B cell (primary cell): ENCODE data around the gene HPDL. TPM values are rescaled to one million over a fixed set of nuclear protein-coding genes. Genes with fewer than 3 reads are reported as not detected.

ENCODE experiments used
- ATAC-seq: fragments of 200-7000 bp; cut with Tn5 transposase; one replicate; pipeline ENCODE4 v1.10.0; 2021; ENCODE audit warnings: low read depth, mild to moderate bottlenecking, moderate number of reproducible peaks, moderate library complexity
- CTCF ChIA-PET: fragments of 350-600 bp; sonication (Branson Sonifier 250); formaldehyde crosslinking; loops from one replicate; lab custom pipeline; 2021; ENCODE audit warnings: antibody characterized with exemption, inconsistent platforms; lab: Charles Lee
- POLR2A ChIA-PET: fragments of 350-600 bp; sonication (Branson Sonifier 250); formaldehyde crosslinking; loops from one replicate; lab custom pipeline; 2021; ENCODE audit warnings: antibody characterized with exemption; lab: Charles Lee
- DNase-seq: peaks from one replicate; pipeline ENCODE4 v3.0.0; 2013
- H2AFZ ChIP-seq: 2 replicates; pipeline ENCODE4 v1.6.1; 2012; ENCODE audit warnings: mild to moderate bottlenecking, low read depth, low read length; ENCODE audit not compliant: insufficient read depth, poor library complexity, severe bottlenecking
- H3K27ac ChIP-seq, 2 donors: 1 replicate in 1 of 2; 2 replicates in 1 of 2; pipeline ENCODE4 v1.5.1; 2012 to 2013; ENCODE audit warnings: low read length in 2 of 2, mild to moderate bottlenecking in 2 of 2, moderate library complexity in 1 of 2
- H3K27me3 ChIP-seq, 4 experiments: fragments of 200-600 bp in 1 of 4; sonication (generic) in 1 of 4; replicated peaks in 1 of 4; 1 replicate in 2 of 4; 2 replicates in 2 of 4; pipeline versions ENCODE4 v1.6.1 to v1.7.0; 2013 to 2016; ENCODE audit warnings: low read length in 3 of 4, mild to moderate bottlenecking in 2 of 4, mixed read lengths in 1 of 4, moderate library complexity in 1 of 4; ENCODE audit not compliant: insufficient read depth in 4 of 4, control insufficient read depth in 3 of 4; ENCODE audit errors: control extremely low read depth in 1 of 4
- H3K36me3 ChIP-seq, 2 experiments: replicated peaks in 1 of 2; 1 replicate in 1 of 2; 2 replicates in 1 of 2; pipeline versions ENCODE4 v1.6.1 to v1.7.1; 2013; ENCODE audit warnings: low read length in 1 of 2; ENCODE audit not compliant: insufficient read depth in 2 of 2, control insufficient read depth in 1 of 2; ENCODE audit errors: control extremely low read depth in 1 of 2, extremely low read depth in 1 of 2
- H3K4me1 ChIP-seq, 2 donors: fragments of 200-600 bp in 1 of 2; sonication (generic) in 1 of 2; 1 replicate in 1 of 2; 2 replicates in 1 of 2; pipeline versions ENCODE4 v1.5.1 to v1.6.1; 2013 to 2017; ENCODE audit warnings: low read length in 2 of 2; ENCODE audit not compliant: control insufficient read depth in 2 of 2, insufficient read depth in 2 of 2
- H3K4me2 ChIP-seq: replicated peaks from 2 replicates; pipeline ENCODE3; 2012; ENCODE audit warnings: mild to moderate bottlenecking, low read depth, low read length; ENCODE audit not compliant: poor library complexity, severe bottlenecking
- H3K4me3 ChIP-seq, 5 experiments: fragments of 200-600 bp in 1 of 5; sonication (generic) in 1 of 5; 1 replicate in 3 of 5; 2 replicates in 2 of 5; pipeline versions ENCODE4 v1.5.1 to v1.7.0; 2011 to 2016; ENCODE audit warnings: low read length in 4 of 5, mild to moderate bottlenecking in 4 of 5, low read depth in 2 of 5, control low read depth in 1 of 5, moderate library complexity in 1 of 5; ENCODE audit not compliant: insufficient read depth in 1 of 5; ENCODE audit errors: control extremely low read depth in 1 of 5, extremely low read depth in 1 of 5
- H3K79me2 ChIP-seq: fragments of 200-600 bp; sonication (generic); one replicate; pipeline ENCODE4 v1.6.0; 2016; ENCODE audit warnings: low read length; ENCODE audit not compliant: control insufficient read depth, insufficient read depth
- H3K9ac ChIP-seq: fragments of 200-600 bp; sonication (generic); 2 replicates; pipeline ENCODE4 v1.6.1; 2017; ENCODE audit warnings: mild to moderate bottlenecking, low read length, moderate library complexity
- H3K9me3 ChIP-seq, 3 donors: one replicate each; pipeline versions ENCODE4 v1.6.1 to v1.7.1; 2013; ENCODE audit warnings: low read length in 2 of 3; ENCODE audit not compliant: control insufficient read depth in 2 of 3, insufficient read depth in 1 of 3; ENCODE audit errors: control extremely low read depth in 1 of 3
- H4K20me1 ChIP-seq: 2 replicates; pipeline ENCODE4 v1.6.0; 2012; ENCODE audit warnings: mild to moderate bottlenecking, low read length; ENCODE audit not compliant: insufficient read depth, control insufficient read depth, poor library complexity, severe bottlenecking
- H3K27ac Mint-ChIP-seq: one replicate; pipeline ENCODE4 v1.8.0; 2021; ENCODE audit warnings: mixed read lengths
- H3K27me3 Mint-ChIP-seq: one replicate; pipeline ENCODE4 v1.8.0; 2021; ENCODE audit warnings: mixed read lengths
- H3K4me1 Mint-ChIP-seq: one replicate; pipeline ENCODE4 v1.8.0; 2021; ENCODE audit warnings: mixed read lengths
- H3K4me3 Mint-ChIP-seq: one replicate; pipeline ENCODE4 v1.8.0; 2021; ENCODE audit warnings: mixed read lengths
- H3K9me3 Mint-ChIP-seq: one replicate; pipeline ENCODE4 v1.8.0; 2022; ENCODE audit warnings: mixed read lengths; ENCODE audit not compliant: insufficient read depth
- EZH2 ChIP-seq: IDR thresholded peaks from 2 replicates; pipeline ENCODE4 v1.6.1; 2012; ENCODE audit warnings: borderline replicate concordance, low read depth, mild to moderate bottlenecking, moderate library complexity, low read length; ENCODE audit not compliant: insufficient read depth, poor library complexity, severe bottlenecking
- WGBS: methylation state at CpG from one replicate; pipeline ENCODE4 v1.1.5; 2013; ENCODE audit warnings: missing lambda C conversion rate; ENCODE audit not compliant: insufficient coverage; 5-methylcytosine and 5-hydroxymethylcytosine counted together
- intact Hi-C: fragments of 100-400 bp; cut with micrococcal nuclease; formaldehyde crosslinking; loops from one replicate; pipeline ENCODE4 v1.10.0; 2022
- polyA plus RNA-seq: library from polyadenylated mRNA; depleted of rRNA; stranded (reverse); fragments of >200 nt; gene quantifications from 2 replicates; pipeline ENCODE4 v1.2.3, GENCODE V29; 2012
- total RNA-seq, 2 donors: library from RNA; stranded (reverse); fragments of 120-200 nt in 1 of 2; gene quantifications; 1 replicate in 1 of 2; 2 replicates in 1 of 2; pipeline versions ENCODE4 v1.2.3 to v1.2.4, GENCODE V29; 2013 to 2022
- TF ChIP-seq, protein P1 (sequence below): fragments of 200-600 bp; IDR thresholded peaks from one replicate; pipeline ENCODE4 v1.8.0; 2022; ENCODE audit warnings: antibody characterized with exemption, mild to moderate bottlenecking

HPDL gene
- total and polyA plus RNA-seq, 2 donors (not counting 1 experiment from before 2014, with no cell fraction given): 0.67 to 0.79 TPM

DNA sequence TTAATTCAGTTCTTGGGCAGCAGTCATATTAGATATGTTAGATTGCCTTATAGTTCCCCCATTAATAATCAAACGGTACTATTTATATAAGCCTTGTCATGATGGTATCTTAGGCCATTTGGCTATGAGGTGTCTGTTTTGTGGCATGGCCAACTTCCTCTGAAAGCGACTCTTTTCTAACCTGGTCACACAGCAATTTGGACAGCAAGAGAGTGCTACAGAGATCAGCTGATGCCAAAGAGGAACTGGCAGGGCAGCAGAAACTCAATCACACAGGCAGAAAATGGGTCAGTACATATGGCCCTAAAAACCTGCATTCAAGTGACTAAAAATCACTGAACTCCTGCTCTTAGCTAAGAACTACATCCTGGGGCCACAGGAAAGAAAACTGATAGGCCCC lies 27.0 kb downstream of the HPDL start:
- no peak overlapping the region for H3K4me3 Mint-ChIP-seq
- no peak for ATAC-seq
- no peaks in the 10 kb centered on the region for H3K27me3 Mint-ChIP-seq
- H3K79me2 ChIP-seq: peaks cover 9% of the 10 kb centered on the region
- DNase-seq: no peak
- H3K4me1 Mint-ChIP-seq: peaks cover 2% of the 10 kb centered on the region
- no peak overlapping the region for H3K27ac ChIP-seq
- intact Hi-C loops: no loop called here
- no peak overlapping the region for H3K4me2 ChIP-seq
- no peak overlapping the region for H3K4me3 ChIP-seq
- H3K36me3 ChIP-seq: peaks cover 0 to 9% of the 10 kb centered on the region in 2 experiments
- TF ChIP-seq, protein P1, sequence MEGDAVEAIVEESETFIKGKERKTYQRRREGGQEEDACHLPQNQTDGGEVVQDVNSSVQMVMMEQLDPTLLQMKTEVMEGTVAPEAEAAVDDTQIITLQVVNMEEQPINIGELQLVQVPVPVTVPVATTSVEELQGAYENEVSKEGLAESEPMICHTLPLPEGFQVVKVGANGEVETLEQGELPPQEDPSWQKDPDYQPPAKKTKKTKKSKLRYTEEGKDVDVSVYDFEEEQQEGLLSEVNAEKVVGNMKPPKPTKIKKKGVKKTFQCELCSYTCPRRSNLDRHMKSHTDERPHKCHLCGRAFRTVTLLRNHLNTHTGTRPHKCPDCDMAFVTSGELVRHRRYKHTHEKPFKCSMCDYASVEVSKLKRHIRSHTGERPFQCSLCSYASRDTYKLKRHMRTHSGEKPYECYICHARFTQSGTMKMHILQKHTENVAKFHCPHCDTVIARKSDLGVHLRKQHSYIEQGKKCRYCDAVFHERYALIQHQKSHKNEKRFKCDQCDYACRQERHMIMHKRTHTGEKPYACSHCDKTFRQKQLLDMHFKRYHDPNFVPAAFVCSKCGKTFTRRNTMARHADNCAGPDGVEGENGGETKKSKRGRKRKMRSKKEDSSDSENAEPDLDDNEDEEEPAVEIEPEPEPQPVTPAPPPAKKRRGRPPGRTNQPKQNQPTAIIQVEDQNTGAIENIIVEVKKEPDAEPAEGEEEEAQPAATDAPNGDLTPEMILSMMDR: no peak
- no peak for TF ChIP-seq EZH2
- 75% methylated on average over 1 of the region's 2 CpGs for WGBS
- H4K20me1 ChIP-seq: no peaks in the 10 kb centered on the region
- no peaks in the 10 kb centered on the region for H3K4me1 ChIP-seq
- no peaks in the 10 kb centered on the region for H3K27me3 ChIP-seq
- H3K9me3 Mint-ChIP-seq: no peaks in the 10 kb centered on the region
- no peak overlapping the region for H3K27ac Mint-ChIP-seq
- POLR2A ChIA-PET: no interaction called here
- H3K9me3 ChIP-seq: no peaks in the 10 kb centered on the region
- CTCF ChIA-PET: interaction anchor here (0.6 to 12.2 kb wide), 2 partner anchors 39 to 138 kb away, joined by 3 to 478 read pairs; partner anchors contain the start of gene TESK2
- no peak overlapping the region for H3K9ac ChIP-seq
- H2AFZ ChIP-seq: no peak overlapping the region

DNA sequence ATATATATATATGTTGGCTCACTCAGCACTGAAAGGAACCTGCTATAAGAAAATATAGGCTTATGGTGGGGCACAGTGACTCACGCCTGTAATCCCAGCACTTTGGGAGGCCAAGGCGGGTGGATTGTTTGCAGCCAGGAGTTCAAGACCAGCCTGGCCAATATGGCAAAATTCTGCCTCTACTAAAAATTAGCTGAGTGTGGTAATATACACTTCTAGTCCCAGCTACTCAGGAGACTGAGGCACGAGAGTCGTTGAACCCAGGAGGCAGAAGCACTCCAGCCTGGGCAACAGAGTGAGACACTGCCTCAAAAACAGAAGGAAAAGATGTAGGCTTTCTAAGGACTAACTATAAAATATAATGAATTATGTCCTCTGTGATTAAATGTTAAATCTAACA lies 28.1 kb downstream of the HPDL start:
- H3K27me3 ChIP-seq: no peaks in the 10 kb centered on the region
- peaks cover under 1 to 3% of the 10 kb centered on the region in 2 donors for H3K4me1 ChIP-seq
- ATAC-seq (no peak), DNase-seq (no peak)
- no peak overlapping the region for H2AFZ ChIP-seq
- WGBS: 83% methylated on average over 1 of the region's 4 CpGs
- CTCF ChIA-PET: interaction anchor here (0.5 to 12.2 kb wide), 5 partner anchors 15 to 340 kb away, joined by 3 to 478 read pairs (median 13); partner anchors contain the start of genes MUTYH, TESK2 and TOE1
- no peak overlapping the region for H3K9ac ChIP-seq
- POLR2A ChIA-PET: no interaction called here
- no peaks in the 10 kb centered on the region for H3K9me3 Mint-ChIP-seq
- intact Hi-C loops: no loop called here
- TF ChIP-seq, protein P1: no peak
- TF ChIP-seq EZH2: no peak
- H3K79me2 ChIP-seq: peaks cover 9% of the 10 kb centered on the region
- H3K4me3 Mint-ChIP-seq: no peak overlapping the region
- no peak overlapping the region for H3K27ac ChIP-seq
- H4K20me1 ChIP-seq: no peaks in the 10 kb centered on the region
- H3K4me1 Mint-ChIP-seq: peaks cover 4% of the 10 kb centered on the region
- H3K27me3 Mint-ChIP-seq: no peaks in the 10 kb centered on the region
- peaks cover 0 to 9% of the 10 kb centered on the region in 2 experiments for H3K36me3 ChIP-seq
- no peak overlapping the region for H3K27ac Mint-ChIP-seq
- H3K4me2 ChIP-seq: no peak overlapping the region
- H3K9me3 ChIP-seq: no peaks in the 10 kb centered on the region
- no peak overlapping the region for H3K4me3 ChIP-seq
